Erythroblast (primary cell): ENCODE data around the gene LENG8.

Source experiments
- GATA1 ChIP-seq: IDR thresholded peaks from 2 replicates; pipeline ENCODE4 v1.6.1; 2011; ENCODE audit warnings: low read depth, mild to moderate bottlenecking, control low read depth, low read length, moderate library complexity
- POLR2A ChIP-seq: IDR thresholded peaks from 2 replicates; pipeline ENCODE4 v1.6.1; 2011; ENCODE audit warnings: mild to moderate bottlenecking, low read length

GRCh38 chr19:54492568-54492967 lies 43.6 kb downstream of the LENG8 start:
- TF ChIP-seq POLR2A = no peak
- no peak for TF ChIP-seq GATA1
